GM12865 (cell line): ENCODE data around the gene CYP1A1.

Experiments used
- DNase-seq: peaks from one replicate; pipeline ENCODE4 v3.0.0; 2010; ENCODE audit warnings: low read depth
- H3K4me3 ChIP-seq: 2 replicates; pipeline ENCODE4 v1.5.1; 2011; ENCODE audit warnings: mild to moderate bottlenecking, low read depth, low read length, control low read depth
- CTCF ChIP-seq: IDR thresholded peaks from 2 replicates; pipeline ENCODE4 v1.5.1; 2011; ENCODE audit warnings: low read length, control low read depth, low read depth, inconsistent platforms; ENCODE audit not compliant: insufficient read depth; ENCODE audit errors: missing control alignments

Gene CYP1A1

GRCh38 chr15:74725225-74725774 lies at the start of gene CYP1A1:
CYP1A1 (minus strand) TSS chr15:74725528; CDS start chr15:74723097, 2,431 bp downstream.
- no peak for TF ChIP-seq CTCF
- DNase-seq, result peak; percentile 7

GRCh38 chr15:74773731-74774252 lies 48.5 kb upstream of the CYP1A1 start:
- no peak for DNase-seq
- H3K4me3 ChIP-seq, result no peak overlapping the region
- TF ChIP-seq CTCF, result no peak

More at GRCh38 chr15:74725225-74725774, at the start of gene CYP1A1:
- H3K4me3 ChIP-seq, result peak within 1 kb of the TSS; percentile 51

GRCh38 chr15:74773329-74773728 lies 48.0 kb upstream of the CYP1A1 start:
- no peak for DNase-seq
- no peak overlapping the region for H3K4me3 ChIP-seq
- no peak for TF ChIP-seq CTCF

GRCh38 chr15:74770211-74770903 lies 45.0 kb upstream of the CYP1A1 start:
- H3K4me3 ChIP-seq, result no peak overlapping the region
- TF ChIP-seq CTCF, result no peak

GRCh38 chr15:74769463-74770025 lies 44.2 kb upstream of the CYP1A1 start:
- no peak for TF ChIP-seq CTCF
- no peak for DNase-seq
- H3K4me3 ChIP-seq, result no peak overlapping the region

More at GRCh38 chr15:74770211-74770903, 45.0 kb upstream of the CYP1A1 start:
- DNase-seq, result no peak

- peak; percentile 66 for DNase-seq
- peak; percentile 74 for TF ChIP-seq CTCF
- H3K4me3 ChIP-seq, result no peak overlapping the region
Observed at GRCh38 chr15:74768771-74769342, 43.5 kb upstream of the CYP1A1 start.
